HG02870 (cell line): Measurements from ENCODE around the gene PTPN20.

Experiments
- ATAC-seq: cut with Tn5 transposase; IDR thresholded peaks from one replicate; pipeline ENCODE4 v1.9.1; 2021; ENCODE audit warnings: mild to moderate bottlenecking, moderate library complexity; ENCODE audit not compliant: unreplicated experiment

PTPN20 gene

DNA sequence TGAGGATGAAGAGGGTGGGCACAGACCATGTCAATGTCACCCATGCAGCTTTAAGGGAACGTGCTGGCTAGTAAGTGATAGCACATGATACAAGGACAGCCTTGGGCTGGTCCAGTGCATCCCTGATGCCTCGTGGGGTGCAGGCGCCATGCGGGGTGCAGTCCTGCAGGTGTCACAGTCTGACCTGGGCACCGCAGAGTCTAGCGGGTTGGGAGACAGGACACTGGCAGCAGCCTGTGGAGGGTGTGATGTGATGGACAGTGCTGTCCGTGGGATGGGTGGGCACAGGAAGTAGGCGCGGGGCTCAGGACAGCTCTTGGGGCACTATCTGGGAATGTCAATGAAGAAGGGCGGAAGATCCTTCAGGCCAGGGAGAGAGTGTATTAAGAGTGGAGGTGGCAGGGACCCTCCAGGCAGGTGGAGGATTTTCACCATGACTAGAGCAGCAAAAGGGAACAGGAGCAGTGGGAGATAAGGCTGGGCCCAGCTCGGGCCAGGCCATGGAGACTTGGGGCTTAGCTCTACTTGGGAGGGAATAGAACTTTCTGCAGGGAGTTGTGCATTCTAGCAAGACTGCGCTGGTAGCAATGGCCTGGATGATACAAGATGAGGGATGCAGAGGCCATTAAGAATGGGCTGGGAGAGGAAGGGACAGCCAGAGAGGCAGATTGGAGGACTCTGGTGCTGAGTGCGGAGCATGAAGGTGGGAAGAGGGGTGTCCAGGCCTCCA, 122.5 kb downstream of the PTPN20 start:
- ATAC-seq, result no peak

GRCh38 chr10:47034441-47035051, 123.3 kb downstream of the PTPN20 start:
- no peak for ATAC-seq

DNA sequence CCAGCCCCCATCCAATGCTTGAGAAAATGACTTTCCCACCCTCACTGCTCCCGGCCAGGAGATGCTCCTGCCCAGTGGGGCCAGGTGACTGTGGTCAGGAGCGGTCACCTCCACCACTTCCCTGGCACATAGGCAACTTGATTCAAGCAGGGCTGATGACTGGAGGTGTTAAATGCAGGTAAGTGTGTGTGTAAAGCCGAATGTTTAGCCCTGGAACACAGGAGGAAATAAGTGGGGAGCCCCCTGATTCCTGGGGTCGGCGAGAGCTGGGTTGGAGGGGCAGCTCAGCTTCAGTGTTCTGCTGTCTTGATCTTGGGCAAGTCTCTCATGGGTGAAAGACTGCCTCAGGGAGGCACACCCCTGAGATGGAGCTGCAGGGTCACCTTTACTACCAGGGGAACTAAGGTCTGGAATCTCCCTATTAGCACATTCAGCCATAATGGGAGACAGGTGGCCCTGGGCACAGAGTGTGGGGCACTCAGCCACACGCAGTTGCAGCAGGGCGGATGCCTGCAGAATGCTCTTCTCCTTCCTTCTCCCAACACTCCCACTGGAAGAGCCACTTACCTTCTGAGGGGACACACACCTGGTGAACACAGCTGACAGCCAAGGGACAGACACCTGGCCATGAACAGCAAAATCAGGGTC, 124.1 kb downstream of the PTPN20 start:
- ATAC-seq, result no peak

DNA sequence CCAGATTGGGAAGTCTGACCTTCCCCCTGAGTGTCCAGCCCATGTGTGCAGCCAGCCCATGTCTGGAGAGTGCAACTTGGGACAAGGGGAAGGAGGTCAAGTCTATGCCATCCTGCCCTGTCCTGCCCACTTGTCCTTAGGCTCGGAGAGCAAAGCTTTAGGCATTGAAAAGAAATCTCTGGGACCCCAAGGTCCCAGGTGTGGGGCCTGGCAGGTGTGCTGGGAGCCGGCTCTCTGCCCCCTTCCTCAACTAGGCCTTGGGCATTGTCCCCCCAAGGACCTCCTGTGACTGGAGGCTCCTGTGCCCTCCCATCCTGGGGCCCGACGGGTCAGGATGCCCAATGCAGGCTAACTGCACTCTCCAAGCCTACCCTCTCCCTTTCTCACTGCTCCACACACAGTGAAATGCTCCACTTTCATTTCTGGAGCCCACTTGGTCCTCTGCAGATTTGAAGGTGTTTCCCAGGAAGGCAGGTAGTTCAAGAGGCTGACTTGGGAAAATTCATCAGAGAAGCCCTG, 124.7 kb downstream of the PTPN20 start:
- ATAC-seq, result no peak

DNA sequence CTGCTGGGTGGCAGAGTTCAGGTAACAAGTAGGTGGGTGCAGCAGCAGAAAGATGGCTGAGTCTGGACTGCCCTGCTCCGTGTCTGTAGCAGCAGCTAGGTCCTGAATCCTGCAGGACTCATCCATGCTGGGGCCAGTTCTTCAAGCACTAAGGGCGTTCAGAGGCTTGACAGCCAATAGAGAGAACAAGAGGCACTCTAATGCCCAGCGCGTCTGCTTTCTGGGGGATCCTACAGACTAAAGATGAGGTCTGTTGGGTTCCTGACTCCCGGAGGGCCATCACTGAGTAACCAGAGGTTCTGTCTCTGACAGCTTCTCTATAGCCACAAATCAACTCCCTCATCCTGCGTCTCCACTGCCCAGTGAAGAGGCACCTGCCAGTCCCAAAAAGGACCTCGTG, 125.5 kb downstream of the PTPN20 start:
- ATAC-seq, result no peak

DNA sequence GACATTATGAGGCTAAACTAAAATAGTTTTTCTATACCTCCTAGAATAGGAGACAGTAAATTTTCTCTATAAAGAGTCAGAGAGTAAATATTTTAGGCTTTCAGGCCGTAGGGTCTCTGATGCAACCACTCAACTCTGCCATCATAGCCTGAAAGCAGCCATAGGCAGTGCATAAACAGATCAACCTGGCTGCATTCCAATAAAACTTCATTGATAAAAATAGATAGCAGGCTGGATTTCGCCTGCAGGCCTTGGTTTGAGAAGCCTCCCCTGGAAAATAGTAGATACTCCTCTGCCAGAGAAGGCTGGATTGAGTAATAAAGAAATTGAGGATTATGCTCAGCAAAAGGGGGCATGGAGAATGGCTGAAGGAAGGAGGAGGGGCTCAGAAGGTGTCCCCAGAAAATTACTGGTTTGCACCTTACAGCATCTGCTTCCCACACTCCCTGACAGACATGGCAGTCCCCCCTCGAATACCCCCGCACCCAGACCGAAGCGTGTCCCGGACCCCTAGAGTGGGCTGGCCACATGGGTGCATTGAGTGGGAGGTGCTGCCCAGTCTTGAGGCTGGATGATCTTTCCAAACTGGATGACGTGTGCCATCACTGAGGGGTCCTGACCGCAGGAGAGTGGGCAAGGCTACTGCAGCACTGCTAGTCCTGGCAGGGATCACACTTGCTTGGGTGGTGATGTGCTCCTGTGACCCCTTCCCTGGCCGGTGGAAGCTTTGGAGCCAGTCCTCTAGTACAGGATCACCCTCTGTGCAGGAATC, 126.6 kb downstream of the PTPN20 start:
- no peak for ATAC-seq

GRCh38 chr10:47038881-47039561, 127.8 kb downstream of the PTPN20 start:
- ATAC-seq, result no peak

DNA sequence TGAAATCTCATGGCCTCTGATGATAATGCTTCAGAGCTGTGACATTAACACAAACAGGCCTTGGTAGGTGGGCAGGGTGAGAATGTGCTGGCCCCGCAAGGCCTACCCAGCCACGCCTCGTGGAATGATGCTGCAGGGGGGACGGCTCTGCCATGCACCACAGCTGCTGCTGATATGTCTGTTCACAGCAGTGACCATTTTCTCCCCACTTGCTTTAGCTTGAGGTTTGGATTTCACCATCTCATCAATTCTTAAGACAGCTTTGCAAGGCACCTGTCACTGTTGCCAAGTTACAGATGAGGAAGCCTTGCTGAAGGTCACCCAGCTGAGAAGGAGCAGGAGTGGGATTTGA, 128.3 kb downstream of the PTPN20 start:
- no peak for ATAC-seq

GRCh38 chr10:47040041-47040491, 128.8 kb downstream of the PTPN20 start:
- no peak for ATAC-seq

GRCh38 chr10:47040681-47041080, 129.5 kb downstream of the PTPN20 start:
- ATAC-seq, result no peak

DNA sequence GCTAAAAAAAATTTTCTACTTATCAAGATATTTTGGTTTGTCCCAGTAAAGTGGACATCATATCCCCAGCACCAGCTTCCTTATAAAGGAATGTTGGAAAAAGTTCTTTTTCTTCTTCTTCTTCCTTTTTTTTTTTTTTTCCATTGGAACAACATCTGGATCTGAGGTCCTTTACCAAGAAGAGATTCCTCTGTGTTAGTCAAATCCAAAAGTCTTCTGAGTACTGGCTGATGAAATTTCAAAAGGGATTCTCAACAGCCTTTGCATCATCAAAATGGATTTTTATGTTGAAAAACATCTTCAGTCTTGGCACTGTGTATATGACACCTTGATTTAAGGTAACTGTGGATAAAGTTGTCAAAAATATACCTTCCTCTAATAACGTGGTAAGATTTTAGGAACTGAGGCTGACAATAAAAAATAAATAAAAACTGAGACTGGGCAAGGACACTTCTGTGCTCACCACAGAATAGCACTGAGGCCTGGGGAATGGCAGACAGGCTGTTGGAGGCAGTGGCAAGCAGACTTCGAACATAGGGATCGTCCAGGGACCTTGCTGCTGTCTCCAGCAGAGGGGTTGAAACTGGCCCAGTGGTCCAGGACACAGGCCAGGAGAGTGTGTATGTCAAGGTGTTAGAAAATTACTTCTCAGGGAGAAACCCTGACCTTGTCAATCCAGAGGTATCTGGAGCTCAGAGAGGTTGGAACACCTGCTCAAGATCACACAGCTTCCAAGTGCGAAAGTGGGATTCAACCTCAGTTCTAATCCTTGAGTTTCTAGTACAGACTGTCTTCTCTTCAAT, 130.4 kb downstream of the PTPN20 start:
- no peak for ATAC-seq

DNA sequence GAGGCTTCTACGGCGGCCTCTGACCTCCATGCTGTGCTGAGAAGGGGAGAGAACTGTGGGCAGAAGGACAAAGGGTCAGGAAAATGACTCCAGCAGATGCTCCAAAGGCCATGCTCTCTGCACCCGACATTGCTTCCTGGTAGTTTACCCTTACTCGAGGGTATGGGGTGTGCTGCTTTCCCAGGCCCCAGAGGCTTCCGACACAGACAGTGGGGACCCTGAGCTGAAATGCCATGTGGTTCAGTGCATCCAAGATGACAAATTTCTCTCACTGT, 130.9 kb downstream of the PTPN20 start:
- ATAC-seq, result no peak

DNA sequence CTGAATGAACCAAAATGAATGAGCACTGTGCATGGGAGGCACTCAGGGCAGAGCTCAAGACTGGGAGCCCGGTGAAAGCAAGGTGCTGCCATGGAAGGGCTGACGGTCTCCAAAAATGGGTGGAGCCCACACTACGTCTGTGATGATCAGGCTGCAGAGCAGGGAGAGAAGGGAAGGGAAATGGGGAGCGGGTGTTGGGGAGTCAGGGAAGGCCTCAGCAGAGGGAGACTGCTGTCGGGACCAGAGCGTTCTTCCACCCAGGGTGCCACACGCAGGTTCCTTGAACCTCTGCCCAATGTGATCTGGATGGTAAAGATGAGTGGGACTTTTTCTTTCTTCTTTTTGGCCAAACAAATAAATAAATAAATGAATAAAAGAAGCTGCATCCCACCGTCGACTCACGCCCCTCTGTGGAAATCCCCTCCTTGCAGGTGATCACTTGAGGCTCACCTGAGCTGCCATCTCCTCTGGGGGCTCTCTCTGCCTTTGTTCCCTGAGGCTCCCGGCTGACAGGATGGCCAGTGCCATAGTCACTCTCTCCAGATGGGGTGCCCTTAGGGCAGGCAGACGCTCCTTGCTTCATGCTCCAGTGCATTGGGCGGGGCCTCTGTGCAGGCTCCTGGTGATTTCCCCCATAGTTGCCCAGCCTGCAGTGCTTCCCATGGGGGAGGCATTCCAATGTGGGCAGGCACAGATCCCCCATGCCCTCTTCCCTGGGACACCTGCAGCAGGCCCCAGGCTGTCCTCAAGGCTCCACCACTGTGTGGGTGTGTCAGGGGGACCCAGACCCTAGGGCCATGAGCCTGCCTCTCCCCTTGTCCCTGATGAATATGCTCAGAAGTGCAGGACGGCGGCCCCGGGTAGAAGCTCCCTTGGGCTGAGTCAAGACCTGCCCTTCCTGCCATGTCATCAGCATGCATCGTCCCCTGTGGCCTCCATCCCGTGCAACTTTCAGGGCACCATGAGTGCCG, 131.8 kb downstream of the PTPN20 start:
- no peak for ATAC-seq

GRCh38 chr10:47043928-47044538, 132.8 kb downstream of the PTPN20 start:
- ATAC-seq, result no peak

DNA sequence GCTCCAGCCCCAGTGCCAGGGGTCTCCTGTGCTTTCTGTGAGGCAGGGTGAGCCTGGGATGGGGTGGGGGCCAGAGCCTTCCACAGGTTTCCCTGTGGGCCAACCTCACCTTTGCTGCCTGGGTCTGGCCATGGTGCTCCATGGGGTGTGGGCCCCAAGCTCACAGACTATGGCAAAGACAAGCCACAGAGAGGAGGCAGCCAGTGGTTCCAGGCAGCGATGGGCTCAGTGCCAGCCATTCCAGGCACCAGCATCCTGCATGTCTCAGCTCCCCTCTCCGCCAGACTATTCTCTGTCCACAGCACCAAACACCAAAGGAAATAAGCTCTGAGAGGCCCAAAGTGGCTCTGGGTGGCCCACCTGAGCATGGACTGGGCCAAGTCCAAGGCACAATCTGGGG, 133.5 kb downstream of the PTPN20 start:
- no peak for ATAC-seq

DNA sequence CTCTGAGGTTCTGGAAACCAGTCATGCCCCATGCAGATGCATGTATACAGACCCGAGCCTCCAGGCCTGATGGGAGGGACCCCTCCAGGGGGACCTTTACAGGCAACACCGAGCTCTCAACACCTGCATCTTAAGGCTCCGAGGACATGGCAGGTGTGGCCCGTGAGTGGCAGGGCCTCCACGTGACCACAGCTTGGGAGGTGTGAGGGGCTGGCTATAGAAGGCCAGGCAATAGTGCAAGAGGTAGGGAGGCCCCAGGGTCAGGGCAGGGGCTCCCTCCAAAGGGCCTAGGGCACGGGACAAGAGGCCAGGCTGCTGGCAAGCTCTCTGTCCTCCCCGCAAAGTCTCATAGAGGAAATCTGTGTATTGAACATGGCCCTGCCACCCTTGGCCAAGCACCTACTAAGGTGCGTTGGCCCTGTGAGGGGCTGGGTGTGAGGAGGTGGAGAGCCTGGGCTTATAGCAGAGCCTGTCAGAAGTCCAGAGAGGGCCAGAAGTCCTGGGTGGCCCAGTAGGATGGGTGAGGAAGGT, 134.2 kb downstream of the PTPN20 start:
- no peak for ATAC-seq

GRCh38 chr10:47046321-47047126, 135.3 kb downstream of the PTPN20 start:
- no peak for ATAC-seq

DNA sequence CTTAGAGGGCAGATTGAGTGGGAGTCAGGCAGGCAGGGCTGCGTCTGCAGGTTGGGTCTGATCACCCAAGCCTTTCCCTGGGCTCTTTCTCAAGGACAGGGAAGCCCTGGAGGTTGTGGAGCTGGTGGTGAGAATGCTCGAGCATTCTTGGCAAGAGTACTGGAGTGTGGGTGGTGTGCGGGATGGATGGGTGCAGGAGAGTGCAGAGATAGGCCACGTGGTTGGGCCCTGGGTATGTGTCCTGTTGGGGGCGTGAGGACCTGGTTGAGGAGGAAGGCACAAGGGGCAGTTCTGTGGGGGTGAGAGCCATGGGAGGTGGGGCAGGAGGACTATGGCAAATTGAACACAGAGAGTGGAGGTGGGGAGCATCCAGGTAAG, 135.9 kb downstream of the PTPN20 start:
- no peak for ATAC-seq
